IPS-NIHi7 (cell line): Measurements from ENCODE around the gene TRAPPC13.
"Not testable (repeated sequence)": the region's sequence is repeated elsewhere in the genome, so short reads cannot be mapped to it uniquely, and the experiment has no call there.

Experiments
- DNase-seq: peaks from one replicate; pipeline ENCODE4 v3.0.0; 2012; ENCODE audit warnings: mixed read lengths; ENCODE audit errors: extremely low spot score

The TRAPPC13 gene

GRCh38 chr5:65624571-65625555, at the start of gene TRAPPC13, which contains the start of gene SHLD3:
TRAPPC13 (plus strand) TSS chr5:65625027; CDS start chr5:65625061, 34 bp downstream.
SHLD3 (plus strand) TSS chr5:65625027; CDS start chr5:65629588, 4,561 bp downstream.
- peak; percentile 70 for DNase-seq

GRCh38 chr5:65577141-65577540, 47.7 kb upstream of the TRAPPC13 start:
- DNase-seq = no peak

- DNase-seq = no peak
Observed at GRCh38 chr5:65588694-65589093, 36.1 kb upstream of the TRAPPC13 start.

- not testable (repeated sequence) for DNase-seq
Observed at GRCh38 chr5:65601761-65602160, 23.1 kb upstream of the TRAPPC13 start.

GRCh38 chr5:65611524-65611923, 13.3 kb upstream of the TRAPPC13 start:
- DNase-seq = peak; percentile 7

GRCh38 chr5:65612298-65612907, 12.4 kb upstream of the TRAPPC13 start:
- DNase-seq = no peak

GRCh38 chr5:65620021-65620420, 4.8 kb upstream of the TRAPPC13 start:
- DNase-seq = no peak

- not testable (repeated sequence) for DNase-seq
Observed at GRCh38 chr5:65621961-65622360, 2.9 kb upstream of the TRAPPC13 start.

- no peak for DNase-seq
Observed at GRCh38 chr5:65623482-65623881, 1.3 kb upstream of the TRAPPC13 start.

GRCh38 chr5:65624025-65624570, 729 bp upstream of the TRAPPC13 start, which contains the start of gene TRIM23:
TRIM23 (minus strand) TSS chr5:65624333; CDS start chr5:65624274, 59 bp downstream.
- DNase-seq = peak; percentile 90

GRCh38 chr5:65625743-65626142, 916 bp downstream of the TRAPPC13 start:
- DNase-seq = no peak

- no peak for DNase-seq
Observed at GRCh38 chr5:65630981-65631380, 6.2 kb downstream of the TRAPPC13 start.

- no peak for DNase-seq
Observed at GRCh38 chr5:65640240-65640639, 15.4 kb downstream of the TRAPPC13 start.

GRCh38 chr5:65646938-65647337, 22.1 kb downstream of the TRAPPC13 start:
- DNase-seq = no peak

- peak; percentile 10 for DNase-seq
Observed at GRCh38 chr5:65647941-65648340, 23.1 kb downstream of the TRAPPC13 start.

- no peak for DNase-seq
Observed at GRCh38 chr5:65651144-65651543, 26.3 kb downstream of the TRAPPC13 start.

GRCh38 chr5:65654713-65655112, 29.9 kb downstream of the TRAPPC13 start:
- no peak for DNase-seq

- peak; percentile 52 for DNase-seq
Observed at GRCh38 chr5:65663804-65664521, 39.1 kb downstream of the TRAPPC13 start.

GRCh38 chr5:65668696-65669095, 43.9 kb downstream of the TRAPPC13 start:
- no peak for DNase-seq

- DNase-seq = no peak
Observed at GRCh38 chr5:65672796-65673195, 48.0 kb downstream of the TRAPPC13 start.

GRCh38 chr5:65674749-65675148, 49.9 kb downstream of the TRAPPC13 start:
- no peak for DNase-seq

- not testable (repeated sequence) for DNase-seq
Observed at GRCh38 chr5:65676056-65676455, 51.2 kb downstream of the TRAPPC13 start.
